HG02588 (cell line): ENCODE results near the gene CACNA1C.
"Not testable (repeated sequence)": the region's sequence is repeated elsewhere in the genome, so short reads cannot be mapped to it uniquely, and the experiment has no call there.

Experiments used
- ATAC-seq: cut with Tn5 transposase; IDR thresholded peaks from one replicate; pipeline ENCODE4 v1.9.1; 2021; ENCODE audit warnings: mild to moderate bottlenecking, moderate library complexity; ENCODE audit not compliant: unreplicated experiment

Gene CACNA1C

GRCh38 chr12:2739832-2740641 is 687.2 kb downstream of the CACNA1C start:
- ATAC-seq, result no peak

DNA sequence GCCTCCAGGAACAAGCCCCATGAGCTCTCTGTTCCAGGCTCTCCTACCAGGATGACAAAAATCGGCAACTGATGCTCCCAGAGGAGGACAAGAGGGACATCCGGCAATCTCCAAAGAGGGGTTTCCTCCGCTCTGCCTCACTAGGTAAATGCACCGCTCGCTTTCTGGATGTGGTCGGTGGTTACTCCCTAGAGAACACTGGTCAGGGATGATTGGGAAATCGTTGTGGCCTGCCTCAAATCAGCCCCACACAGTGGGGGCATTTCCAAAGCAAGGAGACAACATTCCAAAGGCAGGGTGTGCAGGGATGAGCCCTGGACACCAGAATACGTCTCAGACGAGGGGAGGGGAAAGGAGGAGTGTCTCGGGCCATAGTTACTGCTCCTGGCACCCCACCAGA is 689.2 kb downstream of the CACNA1C start:
- ATAC-seq, result not testable (repeated sequence)

DNA sequence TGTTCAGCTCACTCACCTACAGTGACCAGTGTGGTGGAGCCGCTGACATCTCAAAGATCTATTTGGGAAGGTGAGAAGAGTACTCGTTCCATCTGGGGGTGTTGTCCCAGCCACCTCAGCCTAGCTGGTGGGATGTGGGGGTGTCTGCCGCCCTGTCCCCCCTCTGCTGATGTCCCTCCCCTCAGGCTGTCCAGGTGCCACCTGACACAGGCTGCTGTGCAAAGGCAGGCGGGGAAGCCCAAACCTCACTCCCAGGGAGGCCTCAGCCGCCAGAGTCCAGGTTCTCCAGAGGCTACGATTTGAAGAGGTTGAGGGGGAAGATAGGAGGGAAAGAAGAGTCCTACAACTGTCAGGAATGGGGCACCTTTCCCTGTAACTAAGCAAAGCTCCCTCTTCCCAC is 690.7 kb downstream of the CACNA1C start:
- ATAC-seq, result no peak

- ATAC-seq, result no peak
Measured at GRCh38 chr12:2745655-2746054, 692.9 kb downstream of the CACNA1C start.
